Activated naive CD4-positive, alpha-beta T cell treated with Interleukin-2 at 50 U/mL for 16 hours (primary cell): Measurements from ENCODE around the gene SORBS1.

ENCODE experiments used
- DNase-seq: peaks from one replicate; pipeline ENCODE4 v3.0.0-alpha.2; 2020

Gene SORBS1

GRCh38 chr10:95538412-95538811 lies 22.8 kb downstream of the SORBS1 start:
- DNase-seq, result no peak

GRCh38 chr10:95537542-95537927 lies 23.6 kb downstream of the SORBS1 start:
- DNase-seq, result no peak

GRCh38 chr10:95536894-95537541 lies 24.2 kb downstream of the SORBS1 start:
- DNase-seq, result no peak

DNA sequence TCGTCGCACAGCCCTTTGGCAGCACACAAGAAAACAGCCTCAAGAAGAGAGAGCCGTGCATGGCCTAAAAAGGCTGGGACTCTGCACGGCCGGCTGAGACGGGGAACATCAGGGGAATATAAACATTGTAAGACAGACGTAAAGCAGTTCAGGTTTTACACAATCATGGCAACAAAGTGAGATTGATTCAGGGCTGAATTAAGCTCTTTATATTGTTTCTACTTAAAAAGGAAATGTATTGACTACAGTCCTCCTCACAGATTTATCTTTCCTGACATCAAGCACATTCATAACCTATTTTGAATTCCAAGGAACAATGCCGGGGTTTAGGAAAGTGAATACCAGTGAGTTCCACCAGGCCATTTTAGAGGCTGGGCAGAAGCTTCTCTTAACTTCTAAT lies 25.2 kb downstream of the SORBS1 start:
- DNase-seq, result no peak

GRCh38 chr10:95535526-95535925 lies 25.6 kb downstream of the SORBS1 start:
- DNase-seq, result no peak

DNA sequence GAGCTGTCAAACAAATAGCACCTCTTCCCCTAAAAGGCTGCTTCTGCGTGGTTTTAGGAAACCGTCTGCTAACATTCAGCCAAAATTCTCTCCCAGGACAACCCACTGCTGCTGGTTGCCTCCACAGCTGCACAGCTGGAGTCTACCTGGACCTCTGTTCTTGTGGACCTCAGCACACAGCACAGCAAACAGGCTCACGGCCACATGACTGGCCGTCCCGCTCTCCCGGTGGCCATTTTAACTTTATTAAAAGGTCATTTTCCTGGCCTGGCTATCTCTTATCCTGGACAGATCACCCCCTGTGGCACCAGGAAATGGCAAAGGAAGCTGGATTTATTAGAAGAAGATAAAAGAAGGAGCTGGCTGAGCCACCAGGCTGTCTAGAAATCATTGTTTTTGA lies 27.6 kb downstream of the SORBS1 start:
- DNase-seq, result no peak

GRCh38 chr10:95532536-95532935 lies 28.6 kb downstream of the SORBS1 start:
- no peak for DNase-seq

GRCh38 chr10:95531994-95532399 lies 29.2 kb downstream of the SORBS1 start:
- no peak for DNase-seq

DNA sequence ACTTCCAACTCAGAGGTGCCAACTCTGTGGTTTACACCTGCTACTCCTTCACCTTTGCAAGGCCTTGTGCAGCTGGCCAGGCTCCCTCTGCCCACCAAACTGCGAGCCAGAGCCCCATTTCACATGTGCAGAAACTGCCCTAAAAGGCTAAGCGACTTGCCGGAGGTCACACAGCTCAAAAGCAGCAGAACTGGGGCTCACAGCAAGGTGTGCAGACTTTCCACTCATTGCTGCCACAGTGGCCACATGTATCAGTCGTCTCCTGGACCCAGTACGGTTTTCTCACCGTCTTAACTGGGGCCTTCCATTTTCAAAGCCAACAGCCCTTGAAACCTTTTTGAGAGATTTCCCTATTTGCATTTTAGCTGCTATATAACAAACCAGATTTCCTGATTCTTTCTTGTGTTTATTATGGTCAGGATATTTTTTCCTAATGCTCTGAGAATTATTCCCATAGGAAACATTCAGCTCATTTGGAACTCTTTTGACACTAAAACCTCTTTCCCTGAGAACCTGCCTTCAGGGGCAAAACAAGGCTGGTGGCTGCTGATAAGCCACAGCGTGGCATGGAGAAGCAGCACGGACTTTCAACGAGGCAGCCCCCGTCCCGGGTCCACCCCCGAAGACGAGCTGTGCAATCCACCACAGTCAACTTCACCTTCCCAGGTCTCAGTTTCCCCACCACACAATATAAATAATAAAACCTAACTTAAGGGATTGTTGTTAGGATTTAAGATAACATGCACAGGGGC lies 29.9 kb downstream of the SORBS1 start:
- DNase-seq, result no peak

GRCh38 chr10:95530561-95530960 lies 30.6 kb downstream of the SORBS1 start:
- no peak for DNase-seq

DNA sequence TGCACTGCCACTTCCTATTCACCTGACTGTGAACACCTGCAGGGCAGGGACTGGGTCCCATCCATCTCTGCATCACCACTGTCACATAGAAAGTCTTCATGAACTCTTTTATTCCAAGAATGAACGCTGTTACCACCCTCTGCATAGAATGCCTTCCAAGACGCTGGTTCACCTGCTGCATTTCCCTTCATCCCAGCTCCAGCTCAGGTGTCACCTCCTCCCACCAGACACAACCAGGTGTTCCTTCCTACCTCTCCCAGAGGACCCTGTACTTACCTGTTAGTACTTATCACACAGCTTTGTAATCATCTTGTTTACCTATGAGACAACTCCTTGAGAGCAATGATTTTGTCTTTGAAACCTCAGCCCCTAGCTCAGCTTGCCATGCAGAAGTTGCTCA lies 31.1 kb downstream of the SORBS1 start:
- no peak for DNase-seq

- DNase-seq, result no peak
Observed at GRCh38 chr10:95526044-95526443, 35.1 kb downstream of the SORBS1 start.

DNA sequence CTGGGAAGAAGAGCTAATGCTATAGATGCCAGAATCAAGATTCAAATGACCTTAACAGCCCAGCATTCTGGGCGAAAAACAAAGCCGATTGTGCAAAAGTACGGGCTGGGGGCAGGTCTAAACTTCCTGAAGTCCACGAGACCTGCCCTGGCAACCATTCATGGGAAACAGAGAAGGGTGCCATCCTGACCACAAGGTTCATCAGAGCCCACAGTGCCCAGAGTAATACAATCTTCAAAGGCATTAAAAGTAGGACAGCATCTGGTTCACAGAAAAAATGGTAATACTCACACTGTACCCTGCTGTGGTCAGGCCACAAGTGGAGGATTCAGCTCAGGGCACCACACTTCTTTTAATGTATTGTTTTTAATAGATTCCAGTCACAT lies 36.1 kb downstream of the SORBS1 start:
- DNase-seq, result no peak

DNA sequence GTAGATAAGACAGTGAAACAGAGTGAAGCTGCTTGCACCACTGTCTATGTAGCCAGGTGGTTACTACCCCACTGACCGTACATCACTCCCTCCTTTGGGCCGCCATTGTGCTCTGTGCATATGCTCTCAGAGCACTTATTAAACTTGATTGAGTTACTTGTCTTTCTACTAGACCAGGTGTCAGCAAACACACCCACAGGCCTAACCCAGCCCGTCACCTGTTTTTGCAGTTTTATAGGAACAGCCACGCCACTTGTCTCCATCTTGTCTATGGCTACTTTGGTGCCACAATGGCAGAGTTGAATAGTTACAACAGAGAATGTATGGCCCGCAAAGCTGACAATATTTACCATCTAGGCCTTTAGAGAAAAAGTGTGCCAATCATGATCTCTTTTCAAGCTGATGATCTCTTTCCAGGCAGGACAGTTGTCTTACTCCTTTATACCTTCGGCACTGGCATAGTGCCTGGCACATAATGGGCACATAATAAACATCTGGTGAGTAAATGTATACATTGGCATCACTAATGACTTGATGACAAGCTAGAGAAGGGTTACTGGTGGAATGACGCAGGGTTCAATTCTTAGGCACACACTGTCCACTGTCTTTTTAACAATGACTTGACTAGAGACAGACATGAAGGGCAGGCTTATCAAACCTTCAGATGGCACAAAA lies 36.7 kb downstream of the SORBS1 start:
- DNase-seq, result no peak

- no peak for DNase-seq
Observed at GRCh38 chr10:95522117-95522516, 39.1 kb downstream of the SORBS1 start.

GRCh38 chr10:95520617-95521016 lies 40.6 kb downstream of the SORBS1 start:
- DNase-seq, result no peak

GRCh38 chr10:95518455-95519452 lies 42.4 kb downstream of the SORBS1 start:
- DNase-seq, result no peak

- DNase-seq, result no peak
Observed at GRCh38 chr10:95517536-95518454, 43.4 kb downstream of the SORBS1 start.

GRCh38 chr10:95516774-95517373 lies 44.3 kb downstream of the SORBS1 start:
- no peak for DNase-seq

DNA sequence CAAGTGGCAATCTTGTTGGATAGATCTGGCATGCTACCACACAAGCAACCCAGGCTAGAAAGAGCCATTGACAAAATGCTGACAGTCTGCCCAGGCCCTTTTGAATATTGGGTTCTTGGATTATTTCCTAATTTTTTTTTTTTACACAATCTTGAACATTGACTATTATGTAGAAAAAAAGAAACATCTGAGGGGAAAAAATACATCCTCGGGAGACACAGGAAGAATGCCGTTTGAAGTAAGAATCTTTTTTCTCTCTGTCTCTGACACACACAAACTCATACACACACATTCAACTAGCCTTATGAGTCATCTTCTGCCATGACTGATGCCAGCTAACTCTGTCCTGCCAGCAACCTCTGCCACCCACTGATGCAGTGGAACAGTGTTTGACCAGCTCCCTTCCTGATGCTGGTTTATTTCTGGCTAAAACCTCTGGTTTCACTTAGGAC lies 47.2 kb downstream of the SORBS1 start:
- DNase-seq, result no peak

- no peak for DNase-seq
Observed at GRCh38 chr10:95513008-95513589, 48.1 kb downstream of the SORBS1 start.
